H9 (cell line): ENCODE measurements around the gene BEST1. TPM values are rescaled to one million over a fixed set of nuclear protein-coding genes. Genes with fewer than 3 reads are reported as not detected.

Experiments used
- DNase-seq: peaks from one replicate; pipeline ENCODE4 v3.0.0-alpha.2; 2017
- H2AFZ ChIP-seq: one replicate; pipeline ENCODE4 v1.6.1; 2013; ENCODE audit warnings: mild to moderate bottlenecking, low read length, control low read depth, moderate library complexity
- H2AK5ac ChIP-seq: 2 replicates; pipeline ENCODE4 v1.6.1; 2013; ENCODE audit warnings: low read length, control low read depth, mixed read lengths; ENCODE audit not compliant: insufficient read length
- H2BK120ac ChIP-seq: one replicate; pipeline ENCODE4 v1.6.1; 2013; ENCODE audit warnings: low read depth, mild to moderate bottlenecking, low read length, control low read depth, inconsistent platforms; ENCODE audit not compliant: poor library complexity, severe bottlenecking
- H2BK12ac ChIP-seq: 2 replicates; pipeline ENCODE4 v1.6.1; 2013; ENCODE audit warnings: low read length, control low read depth, mixed read lengths, low read depth; ENCODE audit not compliant: insufficient read length
- H2BK15ac ChIP-seq: 2 replicates; pipeline ENCODE4 v1.6.1; 2013; ENCODE audit warnings: low read depth, low read length, control low read depth
- H2BK20ac ChIP-seq: one replicate; pipeline ENCODE4 v1.6.1; 2013; ENCODE audit warnings: low read depth, mild to moderate bottlenecking, low read length, control low read depth, inconsistent platforms; ENCODE audit not compliant: poor library complexity, severe bottlenecking
- H2BK5ac ChIP-seq: 2 replicates; pipeline ENCODE4 v1.6.1; 2013; ENCODE audit warnings: low read length, control low read depth, mixed read lengths; ENCODE audit not compliant: insufficient read length
- H3K14ac ChIP-seq: 2 replicates; pipeline ENCODE4 v1.6.1; 2013; ENCODE audit warnings: low read length, control low read depth; ENCODE audit not compliant: insufficient read depth
- H3K18ac ChIP-seq: 2 replicates; pipeline ENCODE4 v1.6.1; 2013; ENCODE audit warnings: low read depth, mild to moderate bottlenecking, mixed read lengths, low read length, control low read depth; ENCODE audit not compliant: insufficient read length
- H3K23ac ChIP-seq: 2 replicates; pipeline ENCODE4 v1.6.1; 2013; ENCODE audit warnings: low read length, control low read depth, mixed read lengths, low read depth; ENCODE audit not compliant: insufficient read length
- H3K23me2 ChIP-seq: 2 replicates; pipeline ENCODE4 v1.6.1; 2013; ENCODE audit warnings: low read depth, mild to moderate bottlenecking, mixed read lengths, low read length, control low read depth; ENCODE audit not compliant: insufficient read length, poor library complexity, severe bottlenecking
- H3K27ac ChIP-seq: 2 replicates; pipeline ENCODE4 v1.5.1; 2013; ENCODE audit warnings: low read length, control low read depth, mixed read lengths, low read depth; ENCODE audit not compliant: insufficient read length
- H3K27me3 ChIP-seq: 2 replicates; pipeline ENCODE4 v1.6.1; 2013; ENCODE audit warnings: low read length, control low read depth, inconsistent platforms; ENCODE audit not compliant: insufficient read depth
- H3K4ac ChIP-seq: 2 replicates; pipeline ENCODE4 v1.6.1; 2013; ENCODE audit warnings: low read depth, mild to moderate bottlenecking, control low read depth, inconsistent platforms, low read length, moderate library complexity
- H3K4me1 ChIP-seq: 2 replicates; pipeline ENCODE4 v1.6.1; 2013; ENCODE audit warnings: low read length, control low read depth, inconsistent platforms; ENCODE audit not compliant: insufficient read depth
- H3K4me2 ChIP-seq: 2 replicates; pipeline ENCODE4 v1.6.1; 2013; ENCODE audit warnings: low read length, control low read depth, mixed read lengths; ENCODE audit not compliant: insufficient read length, insufficient read depth
- H3K56ac ChIP-seq: 2 replicates; pipeline ENCODE4 v1.6.1; 2013; ENCODE audit warnings: low read depth, mild to moderate bottlenecking, mixed read lengths, low read length, control low read depth; ENCODE audit not compliant: insufficient read length
- H3K79me1 ChIP-seq: 2 replicates; pipeline ENCODE4 v1.6.1; 2013; ENCODE audit warnings: low read depth, mild to moderate bottlenecking, moderate library complexity, low read length, control low read depth, inconsistent platforms; ENCODE audit not compliant: insufficient read depth, poor library complexity, severe bottlenecking
- H3K79me2 ChIP-seq: 2 replicates; pipeline ENCODE4 v1.6.1; 2013; ENCODE audit warnings: low read length, control low read depth, inconsistent platforms; ENCODE audit not compliant: insufficient read depth
- H3K9ac ChIP-seq: 2 replicates; pipeline ENCODE4 v1.6.1; 2013; ENCODE audit warnings: low read length, control low read depth, mixed read lengths; ENCODE audit not compliant: insufficient read length; ENCODE audit errors: extremely low read depth
- H3K9me3 ChIP-seq: one replicate; pipeline ENCODE4 v1.6.1; 2013; ENCODE audit warnings: low read depth, low read length, inconsistent platforms; ENCODE audit not compliant: control insufficient read depth
- H3T11ph ChIP-seq: one replicate; pipeline ENCODE4 v1.6.1; 2013; ENCODE audit warnings: mild to moderate bottlenecking, low read length, control low read depth, inconsistent platforms
- H4K20me1 ChIP-seq: one replicate; pipeline ENCODE4 v1.6.1; 2013; ENCODE audit not compliant: control insufficient read depth, insufficient read length, insufficient read depth
- H4K5ac ChIP-seq: 2 replicates; pipeline ENCODE4 v1.6.1; 2013; ENCODE audit warnings: low read depth, mild to moderate bottlenecking, mixed read lengths, low read length, control low read depth; ENCODE audit not compliant: insufficient read length
- H4K8ac ChIP-seq: replicated peaks from 2 replicates; pipeline ENCODE4 v1.6.1; 2013; ENCODE audit warnings: low read length, control low read depth, mixed read lengths, low read depth; ENCODE audit not compliant: insufficient read length
- H4K91ac ChIP-seq: 2 replicates; pipeline ENCODE4 v1.6.1; 2013; ENCODE audit warnings: low read depth, mild to moderate bottlenecking, moderate library complexity, mixed read lengths, low read length, control low read depth; ENCODE audit not compliant: insufficient read length
- H3K27ac Mint-ChIP-seq, 3 experiments: 2 replicates in 2 of 3; 3 replicates in 1 of 3; pipeline ENCODE4 v1.8.0; 2020 to 2021; ENCODE audit warnings: mixed read lengths in 3 of 3, mild to moderate bottlenecking in 1 of 3, moderate library complexity in 1 of 3
- H3K27me3 Mint-ChIP-seq: 2 replicates; pipeline ENCODE4 v1.8.0; 2021; ENCODE audit warnings: low read depth, mild to moderate bottlenecking, moderate library complexity, mixed read lengths
- H3K36me3 Mint-ChIP-seq, 3 experiments: 2 replicates in 2 of 3; 3 replicates in 1 of 3; pipeline ENCODE4 v1.8.0; 2020 to 2021; ENCODE audit warnings: low read depth in 3 of 3, mixed read lengths in 3 of 3; ENCODE audit not compliant: insufficient read depth in 1 of 3
- H3K4me1 Mint-ChIP-seq, 2 experiments: 2 replicates each; pipeline ENCODE4 v1.8.0; 2020; ENCODE audit warnings: mixed read lengths in 2 of 2
- H3K4me3 Mint-ChIP-seq, 2 experiments: 2 replicates in 1 of 2; 3 replicates in 1 of 2; pipeline ENCODE4 v1.8.0; 2020 to 2021; ENCODE audit warnings: mild to moderate bottlenecking in 2 of 2, mixed read lengths in 2 of 2, moderate library complexity in 1 of 2
- H3K9me3 Mint-ChIP-seq, 2 experiments: 2 replicates in 1 of 2; 3 replicates in 1 of 2; pipeline ENCODE4 v1.8.0; 2020; ENCODE audit warnings: mild to moderate bottlenecking in 2 of 2, mixed read lengths in 2 of 2, moderate library complexity in 1 of 2
- WGBS: extraction: QIAGEN DNeasy Blood & Tissue Kit; methylation state at CpG from one replicate; pipeline ENCODE4 v1.1.7; 2013; ENCODE audit warnings: missing lambda C conversion rate, low lambda C conversion rate, mixed read lengths; ENCODE audit not compliant: insufficient read length; ENCODE audit errors: extremely low coverage; 5-methylcytosine and 5-hydroxymethylcytosine counted together
- total RNA-seq: library from RNA; stranded (reverse); gene quantifications from 2 replicates; pipeline ENCODE4 v1.2.1, GENCODE V29; 2021
- TF ChIP-seq, protein P1 (sequence below): fragments of 200-600 bp; sonication (generic); conservative IDR thresholded peaks from 3 replicates; pipeline ENCODE4 v1.8.0; 2021; ENCODE audit warnings: antibody characterized with exemption, mild to moderate bottlenecking

Gene BEST1
- total RNA-seq, 1 experiment from 2014 or later = 0.24 TPM

DNA sequence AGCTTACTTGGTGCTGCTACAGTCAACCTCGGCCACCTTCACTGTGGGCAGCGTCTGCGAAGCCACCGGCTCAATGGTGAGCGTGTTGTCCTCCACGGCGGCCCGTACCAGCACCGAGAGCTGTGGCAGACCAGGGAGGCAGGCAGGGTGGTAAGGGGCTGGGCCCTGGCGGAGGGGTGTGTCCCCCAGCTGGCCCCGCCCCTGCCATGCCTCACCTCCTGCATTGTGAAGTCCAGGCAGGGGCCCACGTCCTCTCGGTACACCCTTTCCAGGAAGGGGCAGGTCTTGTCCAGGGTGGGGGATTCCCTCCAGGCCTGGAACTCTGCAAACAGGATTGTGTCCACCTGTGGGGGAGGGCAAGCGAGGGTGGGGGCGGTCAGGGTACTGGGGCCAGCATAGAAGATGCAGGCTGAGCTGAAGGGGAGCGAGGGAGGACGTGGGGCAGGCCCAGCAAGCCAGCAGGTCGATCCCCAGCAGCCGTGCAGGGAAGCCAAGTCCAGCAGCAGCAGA is 45.6 kb upstream of the BEST1 start:
- DNase-seq = peak; percentile 86
- no peak overlapping the region for H2BK15ac ChIP-seq
- no peak overlapping the region for H2BK20ac ChIP-seq
- WGBS = no CpG with 5 or more reads among the region's 19 CpGs
- no peaks in the 10 kb centered on the region for H3K79me1 ChIP-seq
- H3K4ac ChIP-seq = no peak overlapping the region
- no peaks in the 10 kb centered on the region for H3K79me2 ChIP-seq
- Mint-ChIP-seq H3K36me3 (no peaks in the 10 kb centered on the region), H3K27ac (no peak overlapping the region; a peak in 1 of 7 replicates), H3K27me3 (peaks cover 7% of the 10 kb centered on the region), H3K9me3 (no peaks in the 10 kb centered on the region), H3K4me3 (peak overlapping the region; percentile 21 to 44; a peak in 2 of 5 replicates), H3K4me1 (peaks cover 9 to 39% of the 10 kb centered on the region in 2 experiments)
- no peak overlapping the region for H2AFZ ChIP-seq
- H2BK12ac ChIP-seq = no peak overlapping the region
- H4K8ac ChIP-seq = no peak overlapping the region
- H3K14ac ChIP-seq = no peak overlapping the region
- no peak overlapping the region for H3K18ac ChIP-seq
- peak overlapping the region; percentile 7 for H3K4me2 ChIP-seq
- no peak overlapping the region for H3K27ac ChIP-seq
- no peak overlapping the region for H2BK5ac ChIP-seq
- H4K5ac ChIP-seq = no peak overlapping the region
- H3K23me2 ChIP-seq = no peaks in the 10 kb centered on the region
- H3K9me3 ChIP-seq = no peaks in the 10 kb centered on the region
- no peaks in the 10 kb centered on the region for H3K27me3 ChIP-seq
- H4K20me1 ChIP-seq = no peaks in the 10 kb centered on the region
- H4K91ac ChIP-seq = no peak overlapping the region
- H2AK5ac ChIP-seq = no peak overlapping the region
- H3K23ac ChIP-seq = no peak overlapping the region
- H3K56ac ChIP-seq = no peak overlapping the region
- no peak overlapping the region for H3T11ph ChIP-seq
- H3K9ac ChIP-seq = no peak overlapping the region
- TF ChIP-seq, protein P1, sequence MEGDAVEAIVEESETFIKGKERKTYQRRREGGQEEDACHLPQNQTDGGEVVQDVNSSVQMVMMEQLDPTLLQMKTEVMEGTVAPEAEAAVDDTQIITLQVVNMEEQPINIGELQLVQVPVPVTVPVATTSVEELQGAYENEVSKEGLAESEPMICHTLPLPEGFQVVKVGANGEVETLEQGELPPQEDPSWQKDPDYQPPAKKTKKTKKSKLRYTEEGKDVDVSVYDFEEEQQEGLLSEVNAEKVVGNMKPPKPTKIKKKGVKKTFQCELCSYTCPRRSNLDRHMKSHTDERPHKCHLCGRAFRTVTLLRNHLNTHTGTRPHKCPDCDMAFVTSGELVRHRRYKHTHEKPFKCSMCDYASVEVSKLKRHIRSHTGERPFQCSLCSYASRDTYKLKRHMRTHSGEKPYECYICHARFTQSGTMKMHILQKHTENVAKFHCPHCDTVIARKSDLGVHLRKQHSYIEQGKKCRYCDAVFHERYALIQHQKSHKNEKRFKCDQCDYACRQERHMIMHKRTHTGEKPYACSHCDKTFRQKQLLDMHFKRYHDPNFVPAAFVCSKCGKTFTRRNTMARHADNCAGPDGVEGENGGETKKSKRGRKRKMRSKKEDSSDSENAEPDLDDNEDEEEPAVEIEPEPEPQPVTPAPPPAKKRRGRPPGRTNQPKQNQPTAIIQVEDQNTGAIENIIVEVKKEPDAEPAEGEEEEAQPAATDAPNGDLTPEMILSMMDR = no peak
- no peaks in the 10 kb centered on the region; the same call in 1 of the 2 replicates for H3K4me1 ChIP-seq
- H2BK120ac ChIP-seq = no peak overlapping the region
